ENCODE measurements around the gene POU2F3.

POU2F3 gene

GRCh38 chr11:120324932-120325810 is 85.2 kb downstream of the POU2F3 start, which contains the start of gene TLCD5:
TSS of gene TLCD5 (plus strand) at chr11:120325299. CDS start at chr11:120327442, 2,143 bp downstream.
- no peak for DNase-seq

- no peak for DNase-seq
These were observed 86.3 kb downstream of the POU2F3 start for GRCh38 chr11:120326228-120326627.

GRCh38 chr11:120326845-120327281 is 86.9 kb downstream of the POU2F3 start:
- no peak for DNase-seq

- no peak for DNase-seq
These were observed 87.4 kb downstream of the POU2F3 start for GRCh38 chr11:120327311-120327710.

GRCh38 chr11:120329556-120329955 is 89.6 kb downstream of the POU2F3 start:
- no peak for DNase-seq

GRCh38 chr11:120330045-120330444 is 90.1 kb downstream of the POU2F3 start:
- no peak for DNase-seq

GRCh38 chr11:120331301-120331996 is 91.5 kb downstream of the POU2F3 start:
- DNase-seq: no peak

- DNase-seq: no peak
These were observed 93.1 kb downstream of the POU2F3 start for GRCh38 chr11:120332822-120333716.

- DNase-seq: no peak
These were observed 93.9 kb downstream of the POU2F3 start for GRCh38 chr11:120333801-120334200.

GRCh38 chr11:120334332-120334731 is 94.4 kb downstream of the POU2F3 start:
- no peak for DNase-seq

- DNase-seq: peak; percentile 56
These were observed 95.0 kb downstream of the POU2F3 start for GRCh38 chr11:120334894-120335462.

GRCh38 chr11:120335556-120335907 is 95.6 kb downstream of the POU2F3 start:
- DNase-seq: no peak

GRCh38 chr11:120335908-120336640 is 96.1 kb downstream of the POU2F3 start, which contains the start of gene ARHGEF12:
TSS of gene ARHGEF12 (plus strand) at chr11:120336413. CDS start at chr11:120337244, 831 bp downstream.
- peak; percentile 41 for DNase-seq

- no peak for DNase-seq
These were observed 96.9 kb downstream of the POU2F3 start for GRCh38 chr11:120336641-120337354.

GRCh38 chr11:120337355-120338106 is 97.6 kb downstream of the POU2F3 start:
- no peak for DNase-seq

- no peak for DNase-seq
These were observed 98.4 kb downstream of the POU2F3 start for GRCh38 chr11:120338107-120338933.

GRCh38 chr11:120339394-120339890 is 99.5 kb downstream of the POU2F3 start:
- no peak for DNase-seq

- no peak for DNase-seq
These were observed 100.6 kb downstream of the POU2F3 start for GRCh38 chr11:120340529-120340928.

GRCh38 chr11:120342226-120342625 is 102.3 kb downstream of the POU2F3 start:
- DNase-seq: no peak

All from effector CD4-positive, alpha-beta T cell (primary cell).